Glomerular visceral epithelial cell (primary cell): Measurements from ENCODE around the gene C6orf62.
"Not testable (repeated sequence)": the region's sequence is repeated elsewhere in the genome, so short reads cannot be mapped to it uniquely, and the experiment has no call there.

Experiments used
- DNase-seq: peaks from one replicate; pipeline ENCODE4 v3.0.0-alpha.2; 2016; ENCODE audit errors: extremely low spot score

The C6orf62 gene

DNA sequence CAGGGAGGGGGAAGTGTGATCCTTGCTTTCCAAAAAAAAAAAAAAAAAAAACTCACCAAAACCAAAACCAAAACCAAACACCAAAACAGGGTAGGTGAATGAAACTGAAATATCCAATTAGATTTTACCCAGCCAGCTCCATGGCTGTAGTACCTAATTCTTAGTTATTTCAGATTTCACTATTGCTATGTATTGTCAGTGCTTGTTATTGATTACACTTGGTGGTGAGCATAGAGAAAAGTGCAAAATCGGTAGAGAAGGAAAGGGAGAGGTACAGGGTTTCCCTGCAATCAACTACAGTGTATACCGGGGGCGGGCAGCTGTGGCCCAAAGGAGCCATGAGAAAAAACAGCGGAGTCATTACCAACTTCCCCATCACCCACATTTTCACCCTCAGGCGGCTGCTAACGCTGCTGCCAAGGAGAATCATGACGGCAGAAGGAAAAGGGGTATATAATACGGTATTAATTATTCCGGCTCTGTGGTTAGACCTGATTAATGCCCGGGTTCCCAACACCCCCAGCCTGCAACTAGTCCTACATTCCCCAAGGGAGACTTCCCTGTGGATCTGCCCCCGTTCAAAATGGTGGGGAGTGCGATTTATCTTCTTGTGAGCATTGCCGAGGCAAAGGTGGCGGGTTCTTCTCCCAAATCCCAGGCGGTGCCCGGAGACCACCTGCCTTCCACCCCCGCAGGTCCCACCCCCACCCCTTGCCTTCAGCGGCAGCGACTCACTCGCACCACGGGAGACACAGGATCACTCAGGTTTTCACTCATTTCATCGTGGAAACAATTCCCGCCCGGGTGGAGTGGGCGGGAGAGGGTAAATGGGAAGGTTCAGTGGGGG, at the start of gene C6orf62:
TSS of gene C6orf62 (minus strand) at position 30 of the 847 bp plus-strand sequence. CDS start 486 bp downstream, outside the sequence.
- peak; percentile 35 for DNase-seq

GRCh38 chr6:24768361-24768760, 49.4 kb upstream of the C6orf62 start:
- no peak for DNase-seq

DNA sequence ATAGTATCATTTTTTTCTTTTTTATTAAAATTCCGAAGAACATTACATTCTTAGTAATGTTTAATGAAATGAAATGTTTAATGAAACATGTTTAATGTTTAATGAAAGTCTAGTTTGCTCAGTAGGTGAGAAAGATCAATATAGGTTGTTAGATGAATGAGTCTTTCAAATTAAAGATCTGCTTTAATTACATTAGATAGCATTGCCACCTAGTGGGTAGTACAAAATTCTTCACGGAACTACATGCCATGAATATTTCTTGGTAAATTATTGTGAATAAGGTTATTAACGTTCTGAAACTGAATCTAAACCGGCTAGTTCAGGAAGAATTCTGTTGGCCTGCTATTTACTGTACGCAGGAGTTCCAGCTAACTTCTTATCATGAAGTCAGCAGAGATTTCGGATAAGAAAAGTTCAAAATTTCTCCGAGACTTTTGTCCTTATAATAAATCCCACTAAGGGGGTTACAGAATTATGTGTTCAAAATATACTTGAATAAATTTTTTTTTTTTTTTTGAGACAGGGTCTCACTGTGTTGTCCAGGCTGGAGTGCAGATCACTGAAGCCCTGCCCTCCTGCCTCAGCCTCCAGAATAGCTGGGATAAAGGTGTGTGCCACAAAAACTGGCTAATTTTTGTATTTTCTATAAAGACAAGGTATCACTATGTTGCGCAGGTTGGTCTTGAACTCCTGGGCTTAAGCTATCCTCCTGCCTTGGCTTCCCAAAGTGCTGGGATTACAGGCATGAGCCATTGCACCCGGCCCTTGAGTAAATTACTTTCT, 47.9 kb upstream of the C6orf62 start:
- DNase-seq: peak; percentile 27

DNA sequence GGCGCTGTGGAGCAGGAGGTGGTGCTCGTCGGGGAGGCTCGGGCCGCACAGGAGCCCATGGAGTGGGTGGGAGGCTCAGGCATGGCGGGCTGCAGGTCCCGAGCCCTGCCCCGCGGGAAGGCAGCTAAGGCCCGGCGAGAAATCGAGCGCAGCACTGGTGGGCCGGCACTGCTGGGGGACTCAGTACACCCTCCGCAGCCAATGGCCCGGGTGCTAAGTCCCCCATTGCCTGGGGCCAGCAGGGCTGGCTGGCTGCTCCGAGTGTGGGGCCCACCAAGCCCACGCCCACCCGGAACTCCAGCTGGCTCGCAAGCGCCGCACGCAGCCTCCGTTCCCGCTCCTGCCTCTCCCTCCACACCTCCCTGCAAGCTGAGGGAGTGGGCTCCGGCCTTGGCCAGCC, 47.0 kb upstream of the C6orf62 start:
- DNase-seq: not testable (repeated sequence)

DNA sequence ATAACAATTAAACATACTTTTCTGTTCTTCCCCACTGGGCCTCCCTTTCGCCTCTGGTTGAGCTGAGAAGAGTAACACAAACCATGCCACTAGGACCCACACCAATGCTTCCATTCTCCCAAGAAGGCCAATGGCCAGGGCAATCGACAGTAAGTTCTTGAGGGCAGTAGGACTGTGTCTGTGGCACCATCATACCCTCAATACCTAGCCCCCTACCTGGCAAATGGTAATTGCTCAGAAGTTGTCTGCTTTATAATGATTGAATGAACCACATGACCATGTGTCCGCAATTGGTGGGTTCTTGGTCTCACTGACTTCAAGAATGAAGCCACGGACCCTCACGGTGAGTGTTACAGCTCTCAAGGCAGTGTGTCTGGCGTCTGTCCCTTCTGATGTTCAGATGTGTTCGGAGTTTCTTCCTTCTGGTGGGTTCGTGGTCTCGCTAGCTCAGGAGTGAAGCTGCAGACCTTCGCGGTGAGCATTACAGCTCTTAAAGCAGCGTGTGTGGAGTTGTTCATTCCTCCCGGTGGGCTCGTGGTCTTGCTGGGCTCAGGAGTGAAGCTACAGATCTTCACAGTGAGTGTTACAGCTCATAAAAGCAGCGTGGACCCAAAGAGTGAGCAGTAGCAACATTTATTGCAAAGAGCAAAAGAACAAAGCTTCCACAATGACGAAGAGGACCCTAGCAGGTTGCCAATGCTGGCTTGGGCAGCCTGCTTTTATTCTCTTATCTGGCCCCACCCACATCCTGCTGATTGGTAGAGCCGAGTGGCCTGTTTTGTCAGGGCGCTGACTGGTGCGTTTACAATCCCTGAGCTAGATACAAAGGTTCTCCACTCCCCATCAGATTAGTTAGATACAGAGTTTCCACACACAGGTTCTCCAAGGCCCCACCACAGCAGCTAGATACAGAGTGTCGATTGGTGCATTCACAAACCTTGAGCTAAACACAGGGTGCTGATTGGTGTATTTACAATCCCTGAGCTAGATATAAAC, 46.2 kb upstream of the C6orf62 start:
- not testable (repeated sequence) for DNase-seq

- no peak for DNase-seq
Observed at GRCh38 chr6:24763578-24763977, 44.6 kb upstream of the C6orf62 start.

DNA sequence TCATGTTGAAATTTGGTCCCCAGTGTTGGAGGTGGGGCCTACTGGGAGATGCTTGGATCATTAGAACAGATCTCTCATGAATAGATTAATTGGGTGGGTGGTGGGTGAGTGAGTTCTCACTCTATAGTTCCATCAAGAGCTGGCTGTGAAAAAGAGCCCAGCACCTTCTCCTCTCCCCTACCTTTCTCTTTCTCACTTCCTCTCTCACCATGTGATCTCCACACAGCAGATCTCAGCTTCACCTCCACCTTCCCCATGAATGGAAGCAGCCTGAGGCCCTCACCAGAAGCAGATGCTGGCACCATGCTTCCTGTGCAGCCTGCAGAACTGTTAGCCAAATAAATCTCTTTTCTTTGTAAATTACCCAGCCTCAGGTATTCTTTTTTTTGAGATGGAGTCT, 42.9 kb upstream of the C6orf62 start:
- DNase-seq: no peak

GRCh38 chr6:24761193-24761835, 42.4 kb upstream of the C6orf62 start:
- DNase-seq: no peak

DNA sequence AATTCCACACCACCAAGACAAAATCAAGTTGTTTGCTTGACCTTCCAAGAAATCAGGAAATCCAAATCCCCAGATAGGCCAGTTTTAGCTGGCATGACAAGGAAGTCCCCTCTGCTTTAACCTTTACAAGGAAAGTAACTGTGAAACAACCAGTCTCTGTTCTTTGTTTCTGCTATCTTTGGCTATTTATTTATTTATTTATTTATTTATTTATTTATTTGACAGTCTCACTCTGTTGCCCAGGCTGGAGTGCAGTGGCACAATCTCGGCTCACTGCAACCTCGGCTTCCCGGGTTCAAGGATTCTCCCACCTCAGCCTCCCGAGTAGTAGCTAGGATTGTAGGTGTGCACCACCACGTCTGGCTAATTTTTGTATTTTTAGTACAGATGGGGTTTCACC, 41.3 kb upstream of the C6orf62 start:
- DNase-seq: no peak

DNA sequence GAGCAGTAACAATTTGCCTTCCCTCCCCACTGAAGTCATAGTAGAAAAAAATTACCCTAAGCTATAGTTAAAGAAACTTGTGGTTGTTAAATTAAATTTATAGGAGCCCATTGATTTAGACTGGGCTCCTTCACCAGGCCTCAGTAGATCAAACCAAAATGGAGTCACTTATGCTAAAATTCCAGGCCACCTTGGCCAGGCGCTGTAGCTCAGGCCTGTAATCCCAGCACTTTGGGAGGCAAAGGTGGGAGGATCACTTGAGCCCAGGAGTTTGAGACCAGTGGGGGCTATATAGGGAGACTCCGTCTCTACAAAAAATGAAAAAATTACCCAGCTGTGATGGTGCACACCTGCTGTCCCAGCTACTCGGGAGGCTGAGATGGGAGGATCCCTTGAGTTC, 40.8 kb upstream of the C6orf62 start:
- no peak for DNase-seq

DNA sequence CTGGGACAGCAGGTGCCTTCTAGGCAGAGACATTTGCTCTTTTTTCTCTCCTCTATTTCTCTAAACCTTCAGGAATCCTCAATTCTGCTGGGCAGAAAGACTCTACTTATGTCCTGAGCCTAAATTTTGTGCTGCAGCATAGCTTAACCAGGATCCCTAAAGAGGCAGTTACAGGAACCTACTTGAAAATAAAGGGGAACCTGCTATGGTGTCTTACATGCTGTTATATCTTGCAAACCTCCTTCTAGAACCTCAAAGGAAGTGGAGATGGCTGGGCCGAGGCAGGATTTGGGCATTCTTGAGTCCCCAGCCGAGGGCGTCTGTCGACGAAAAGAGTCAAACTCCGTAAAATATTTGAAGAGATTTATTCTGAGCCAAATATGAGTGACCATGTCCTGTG, 38.7 kb upstream of the C6orf62 start:
- no peak for DNase-seq

DNA sequence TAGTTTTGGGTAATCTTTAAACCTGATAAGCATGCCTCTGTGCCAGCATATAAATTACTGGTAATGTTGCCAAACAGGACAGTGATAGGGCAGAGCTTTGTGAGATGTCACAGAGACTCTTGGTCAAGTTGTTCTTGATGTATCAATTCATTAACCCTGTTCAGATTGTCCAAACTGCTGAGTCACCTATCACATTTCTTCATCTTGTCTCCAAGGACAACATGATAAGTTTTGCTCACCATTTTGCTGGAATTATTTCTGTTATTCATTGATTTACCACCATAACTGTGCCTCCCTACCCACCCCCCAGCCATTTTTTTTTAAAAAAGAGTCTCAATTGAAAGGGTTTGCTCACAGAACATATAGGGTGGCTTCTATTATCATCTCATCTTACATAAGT, 36.3 kb upstream of the C6orf62 start:
- no peak for DNase-seq

GRCh38 chr6:24754378-24754777, 35.4 kb upstream of the C6orf62 start:
- DNase-seq: not testable (repeated sequence)

- no peak for DNase-seq
Observed at GRCh38 chr6:24753545-24753944, 34.6 kb upstream of the C6orf62 start.

DNA sequence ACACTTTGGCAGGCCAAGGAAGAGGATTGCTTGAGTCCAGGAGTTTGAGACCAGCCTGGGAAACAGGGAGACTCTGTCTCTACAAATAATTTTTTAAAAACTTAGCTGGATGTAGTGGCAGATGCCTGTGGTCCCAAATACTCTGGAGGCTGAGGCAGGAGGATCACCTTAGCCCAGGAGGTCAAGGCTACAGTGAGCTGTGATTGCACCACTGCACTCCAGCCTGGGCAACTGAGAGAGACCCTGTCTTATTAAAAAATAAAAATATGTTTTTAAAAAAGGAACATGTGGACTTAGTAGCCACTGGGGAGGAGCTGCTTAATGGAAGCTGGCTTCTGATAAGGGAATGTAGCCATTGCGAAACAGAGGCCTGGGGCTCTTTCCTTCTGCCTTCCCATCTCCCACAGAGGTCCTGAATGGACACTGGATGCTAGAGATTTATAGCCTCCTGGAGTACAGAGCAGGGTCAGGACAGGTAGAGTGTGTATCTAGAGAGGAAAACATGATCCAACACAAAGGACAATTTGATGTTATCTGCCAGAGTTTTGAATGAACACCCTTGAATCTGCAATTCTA, 34.1 kb upstream of the C6orf62 start:
- DNase-seq: no peak

DNA sequence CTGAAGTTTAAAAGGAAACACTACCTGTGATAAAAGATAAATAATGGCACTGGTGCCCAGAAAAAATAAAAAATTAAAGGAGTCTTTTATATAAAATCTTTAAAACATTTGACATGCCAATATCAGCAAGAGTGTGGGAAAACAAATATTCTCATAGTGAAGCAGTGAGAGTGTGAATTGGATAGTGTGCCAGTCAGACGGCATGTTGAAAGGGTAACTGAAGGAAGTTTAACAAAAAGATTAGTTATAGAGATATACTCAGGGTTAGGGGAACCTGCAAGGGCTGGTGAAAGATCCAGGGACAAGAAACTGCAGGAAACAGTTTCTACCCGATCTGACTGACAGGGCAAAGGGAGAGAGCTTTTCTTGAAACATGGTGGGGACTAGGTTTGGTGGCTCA, 33.5 kb upstream of the C6orf62 start:
- DNase-seq: no peak

GRCh38 chr6:24750878-24751277, 31.9 kb upstream of the C6orf62 start:
- not testable (repeated sequence) for DNase-seq

GRCh38 chr6:24749297-24749696, 30.3 kb upstream of the C6orf62 start:
- DNase-seq: no peak

GRCh38 chr6:24744911-24745310, 26.0 kb upstream of the C6orf62 start:
- no peak for DNase-seq

DNA sequence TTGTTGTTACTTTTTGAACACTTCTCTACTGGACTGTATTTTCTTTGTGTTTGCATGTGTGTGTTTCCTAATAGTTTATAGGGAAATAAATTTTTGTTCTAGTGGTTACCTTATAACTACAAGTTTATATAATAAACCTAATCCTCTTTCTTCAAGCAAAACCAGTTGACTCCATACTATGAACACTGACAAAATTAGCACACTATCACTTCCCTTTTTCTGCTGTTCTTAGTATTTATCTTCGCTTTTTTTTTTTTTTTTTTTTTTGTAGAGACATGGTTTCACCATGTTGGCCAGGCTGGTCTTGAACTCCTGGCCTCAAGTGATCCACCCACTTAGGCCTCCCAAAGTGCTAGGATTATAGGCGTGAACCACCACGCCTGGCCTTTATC, 25.0 kb upstream of the C6orf62 start:
- DNase-seq: no peak
